HG03060 (cell line): ENCODE results near the gene SUSD6.
"Not testable (repeated sequence)": the region's sequence is repeated elsewhere in the genome, so short reads cannot be mapped to it uniquely, and the experiment has no call there.

Source experiments
- ATAC-seq: cut with Tn5 transposase; IDR thresholded peaks from one replicate; pipeline ENCODE4 v1.9.1; 2021; ENCODE audit warnings: low read depth, moderate number of reproducible peaks; ENCODE audit not compliant: unreplicated experiment

Gene SUSD6

GRCh38 chr14:69692594-69692993 lies 81.2 kb downstream of the SUSD6 start:
- no peak for ATAC-seq

- ATAC-seq = no peak
Measured at GRCh38 chr14:69693145-69693544, 81.7 kb downstream of the SUSD6 start.

- ATAC-seq = no peak
Measured at GRCh38 chr14:69693801-69694729, 82.7 kb downstream of the SUSD6 start.

- ATAC-seq = no peak
Measured at GRCh38 chr14:69694730-69695281, 83.4 kb downstream of the SUSD6 start.

GRCh38 chr14:69695322-69696203 lies 84.2 kb downstream of the SUSD6 start:
- ATAC-seq = no peak

- ATAC-seq = no peak
Measured at GRCh38 chr14:69696204-69696527, 84.8 kb downstream of the SUSD6 start.

GRCh38 chr14:69696633-69697557 lies 85.5 kb downstream of the SUSD6 start:
- no peak for ATAC-seq

GRCh38 chr14:69698572-69698971 lies 87.2 kb downstream of the SUSD6 start:
- no peak for ATAC-seq

GRCh38 chr14:69699243-69699642 lies 87.8 kb downstream of the SUSD6 start:
- not testable (repeated sequence) for ATAC-seq

- ATAC-seq = no peak
Measured at GRCh38 chr14:69699748-69700303, 88.4 kb downstream of the SUSD6 start.

- no peak for ATAC-seq
Measured at GRCh38 chr14:69700575-69700974, 89.2 kb downstream of the SUSD6 start.

- ATAC-seq = no peak
Measured at GRCh38 chr14:69701291-69701690, 89.9 kb downstream of the SUSD6 start.

- ATAC-seq = no peak
Measured at GRCh38 chr14:69701857-69702256, 90.5 kb downstream of the SUSD6 start.

GRCh38 chr14:69703047-69704039 lies 91.9 kb downstream of the SUSD6 start:
- ATAC-seq = no peak

GRCh38 chr14:69704319-69704718 lies 92.9 kb downstream of the SUSD6 start:
- ATAC-seq = no peak

GRCh38 chr14:69705706-69706105 lies 94.3 kb downstream of the SUSD6 start:
- ATAC-seq = no peak

GRCh38 chr14:69708049-69708448 lies 96.7 kb downstream of the SUSD6 start:
- no peak for ATAC-seq
